ENCODE results near the gene CNKSR3.

Gene CNKSR3

DNA sequence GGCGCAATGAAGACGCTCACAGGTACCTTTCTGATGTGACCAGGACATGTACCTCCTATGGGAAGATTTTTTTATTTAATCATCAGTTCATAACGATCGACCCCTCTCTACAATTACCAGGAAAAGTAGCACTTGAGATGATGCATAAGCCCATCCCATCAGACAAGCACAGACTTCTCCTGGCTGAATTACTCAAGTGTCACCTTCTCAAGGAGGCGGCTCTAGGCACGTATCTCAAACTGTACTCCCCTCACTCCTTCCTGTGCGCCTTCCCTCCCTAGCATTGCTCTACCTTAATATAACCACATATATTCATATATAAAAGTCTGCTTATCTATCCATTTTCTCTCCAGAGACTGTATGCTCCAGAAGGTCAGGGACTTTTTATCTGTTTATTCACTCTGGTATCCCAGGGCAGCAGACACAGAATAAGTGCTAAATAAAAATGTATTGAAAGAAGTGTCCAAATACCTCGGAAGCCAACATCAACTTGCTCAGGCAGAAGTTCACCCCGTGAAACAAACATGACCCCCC lies 71.5 kb downstream of the CNKSR3 start:
- no peak for TF ChIP-seq POLR2AphosphoS5 (IDR thresholded peaks at IDR 0.05; ENCODE audit: low read depth, low read length)
- no peak for TF ChIP-seq SIN3A (IDR thresholded peaks at IDR 0.05; ENCODE audit: borderline replicate concordance, insufficient read depth, low read length)

DNA sequence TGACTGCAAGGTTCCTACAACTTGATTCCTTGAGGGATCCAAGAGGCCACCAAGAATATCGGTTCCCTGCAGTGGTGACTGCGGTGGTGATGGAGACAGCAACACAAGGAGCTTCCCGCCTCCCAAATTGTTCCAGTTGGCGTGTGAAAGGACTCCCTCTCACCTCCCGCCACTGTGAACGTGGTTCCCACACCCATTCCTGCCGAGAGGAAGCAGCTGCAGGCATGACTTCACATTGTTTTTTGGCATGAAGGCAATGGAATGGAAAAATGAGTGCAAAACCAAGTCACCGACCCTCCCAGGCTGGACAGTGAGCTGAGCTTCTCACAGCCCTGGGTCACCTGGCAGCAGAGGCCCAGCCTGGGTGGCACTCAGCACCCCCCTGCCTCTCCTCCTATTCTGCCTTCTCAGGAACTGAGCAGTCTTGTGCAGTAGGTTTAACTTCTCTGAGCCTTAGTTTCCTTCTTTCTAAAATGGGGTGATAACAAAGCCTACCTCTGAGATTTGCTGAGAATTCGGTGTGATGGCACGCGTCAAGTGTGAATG lies 75.0 kb downstream of the CNKSR3 start:
- TF ChIP-seq, protein P1, sequence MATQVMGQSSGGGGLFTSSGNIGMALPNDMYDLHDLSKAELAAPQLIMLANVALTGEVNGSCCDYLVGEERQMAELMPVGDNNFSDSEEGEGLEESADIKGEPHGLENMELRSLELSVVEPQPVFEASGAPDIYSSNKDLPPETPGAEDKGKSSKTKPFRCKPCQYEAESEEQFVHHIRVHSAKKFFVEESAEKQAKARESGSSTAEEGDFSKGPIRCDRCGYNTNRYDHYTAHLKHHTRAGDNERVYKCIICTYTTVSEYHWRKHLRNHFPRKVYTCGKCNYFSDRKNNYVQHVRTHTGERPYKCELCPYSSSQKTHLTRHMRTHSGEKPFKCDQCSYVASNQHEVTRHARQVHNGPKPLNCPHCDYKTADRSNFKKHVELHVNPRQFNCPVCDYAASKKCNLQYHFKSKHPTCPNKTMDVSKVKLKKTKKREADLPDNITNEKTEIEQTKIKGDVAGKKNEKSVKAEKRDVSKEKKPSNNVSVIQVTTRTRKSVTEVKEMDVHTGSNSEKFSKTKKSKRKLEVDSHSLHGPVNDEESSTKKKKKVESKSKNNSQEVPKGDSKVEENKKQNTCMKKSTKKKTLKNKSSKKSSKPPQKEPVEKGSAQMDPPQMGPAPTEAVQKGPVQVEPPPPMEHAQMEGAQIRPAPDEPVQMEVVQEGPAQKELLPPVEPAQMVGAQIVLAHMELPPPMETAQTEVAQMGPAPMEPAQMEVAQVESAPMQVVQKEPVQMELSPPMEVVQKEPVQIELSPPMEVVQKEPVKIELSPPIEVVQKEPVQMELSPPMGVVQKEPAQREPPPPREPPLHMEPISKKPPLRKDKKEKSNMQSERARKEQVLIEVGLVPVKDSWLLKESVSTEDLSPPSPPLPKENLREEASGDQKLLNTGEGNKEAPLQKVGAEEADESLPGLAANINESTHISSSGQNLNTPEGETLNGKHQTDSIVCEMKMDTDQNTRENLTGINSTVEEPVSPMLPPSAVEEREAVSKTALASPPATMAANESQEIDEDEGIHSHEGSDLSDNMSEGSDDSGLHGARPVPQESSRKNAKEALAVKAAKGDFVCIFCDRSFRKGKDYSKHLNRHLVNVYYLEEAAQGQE (IDR thresholded peaks at IDR 0.05; ENCODE audit: insufficient read depth in 1 of 2, low read depth in 2 of 2, low read length in 2 of 2), result no peak
- no peak for TF ChIP-seq SIN3A (IDR thresholded peaks at IDR 0.05; ENCODE audit: borderline replicate concordance, insufficient read depth, low read length)
- TF ChIP-seq TAF1 (IDR thresholded peaks at IDR 0.05; ENCODE audit: borderline replicate concordance, insufficient read depth, low read length), result no peak
- TF ChIP-seq FOXP2 (optimal IDR thresholded peaks at IDR 0.05; ENCODE audit: borderline replicate concordance, extremely low read depth, extremely low read length, insufficient read depth), result no peak
- no peak for TF ChIP-seq POLR2AphosphoS5 (IDR thresholded peaks at IDR 0.05; ENCODE audit: low read depth, low read length)

DNA sequence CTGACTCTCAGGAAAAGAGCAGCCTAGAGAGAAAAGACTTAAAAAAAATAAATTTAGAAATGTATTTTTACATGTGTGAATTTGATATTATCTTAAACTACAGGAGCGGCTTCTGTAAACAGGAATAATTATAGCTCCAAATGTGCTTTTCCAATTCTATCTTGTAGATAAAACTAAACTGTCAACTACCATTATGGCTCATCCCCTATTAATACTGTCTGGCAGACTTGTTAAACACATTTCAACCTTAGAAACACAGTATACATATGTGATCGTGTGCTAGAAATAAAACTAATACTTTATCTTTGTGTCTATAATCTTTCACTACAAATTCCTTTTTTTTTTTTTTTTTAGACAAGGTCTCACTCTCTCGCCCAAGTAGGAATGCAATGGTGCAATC lies 75.8 kb downstream of the CNKSR3 start:
- TF ChIP-seq POLR2AphosphoS5 (IDR thresholded peaks at IDR 0.05; ENCODE audit: low read depth, low read length), result no peak
- TF ChIP-seq SIN3A (IDR thresholded peaks at IDR 0.05; ENCODE audit: borderline replicate concordance, insufficient read depth, low read length), result no peak
- TF ChIP-seq, protein P1 (IDR thresholded peaks at IDR 0.05; ENCODE audit: insufficient read depth in 1 of 2, low read depth in 2 of 2, low read length in 2 of 2), result no peak
- no peak for TF ChIP-seq FOXP2 (optimal IDR thresholded peaks at IDR 0.05; ENCODE audit: borderline replicate concordance, extremely low read depth, extremely low read length, insufficient read depth)
- TF ChIP-seq TAF1 (IDR thresholded peaks at IDR 0.05; ENCODE audit: borderline replicate concordance, insufficient read depth, low read length), result no peak

DNA sequence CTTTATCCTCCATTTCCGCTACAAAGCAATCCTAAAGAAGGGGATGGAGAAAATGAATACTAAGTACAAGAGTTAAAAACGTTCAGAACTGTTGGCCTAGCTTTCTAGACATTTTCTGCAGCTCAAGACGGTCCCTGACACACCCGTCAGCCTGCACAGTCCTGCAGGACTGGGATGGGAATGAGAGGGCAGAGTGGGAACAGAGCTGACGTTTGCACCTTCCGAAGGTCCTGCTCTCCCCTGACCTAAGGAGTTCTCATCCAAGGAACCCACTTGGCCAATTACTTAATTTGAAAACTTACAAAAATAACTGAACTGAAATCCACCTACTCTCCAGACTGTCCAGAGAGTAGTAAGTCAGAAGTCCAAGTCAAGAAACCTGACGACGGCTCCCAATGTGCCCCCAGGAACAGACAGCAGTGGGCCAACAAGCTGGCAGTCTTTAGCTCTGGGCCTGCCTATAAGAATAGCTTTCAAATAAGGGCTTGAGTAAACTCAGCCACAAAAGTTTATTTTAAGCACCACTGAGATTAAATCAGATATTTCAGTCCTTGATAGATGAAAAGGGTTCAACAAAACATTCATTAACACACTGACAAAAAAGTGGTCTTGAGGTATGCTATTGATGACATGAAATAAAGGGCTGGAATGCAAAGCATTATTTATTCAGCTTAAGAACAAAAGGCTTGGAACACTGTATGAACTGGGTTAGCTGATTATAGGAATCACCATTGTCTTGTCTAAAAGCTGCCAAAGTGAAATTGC lies 76.8 kb downstream of the CNKSR3 start:
- TF ChIP-seq SIN3A (IDR thresholded peaks at IDR 0.05; ENCODE audit: borderline replicate concordance, insufficient read depth, low read length) (no peak), POLR2AphosphoS5 (IDR thresholded peaks at IDR 0.05; ENCODE audit: low read depth, low read length) (no peak)

DNA sequence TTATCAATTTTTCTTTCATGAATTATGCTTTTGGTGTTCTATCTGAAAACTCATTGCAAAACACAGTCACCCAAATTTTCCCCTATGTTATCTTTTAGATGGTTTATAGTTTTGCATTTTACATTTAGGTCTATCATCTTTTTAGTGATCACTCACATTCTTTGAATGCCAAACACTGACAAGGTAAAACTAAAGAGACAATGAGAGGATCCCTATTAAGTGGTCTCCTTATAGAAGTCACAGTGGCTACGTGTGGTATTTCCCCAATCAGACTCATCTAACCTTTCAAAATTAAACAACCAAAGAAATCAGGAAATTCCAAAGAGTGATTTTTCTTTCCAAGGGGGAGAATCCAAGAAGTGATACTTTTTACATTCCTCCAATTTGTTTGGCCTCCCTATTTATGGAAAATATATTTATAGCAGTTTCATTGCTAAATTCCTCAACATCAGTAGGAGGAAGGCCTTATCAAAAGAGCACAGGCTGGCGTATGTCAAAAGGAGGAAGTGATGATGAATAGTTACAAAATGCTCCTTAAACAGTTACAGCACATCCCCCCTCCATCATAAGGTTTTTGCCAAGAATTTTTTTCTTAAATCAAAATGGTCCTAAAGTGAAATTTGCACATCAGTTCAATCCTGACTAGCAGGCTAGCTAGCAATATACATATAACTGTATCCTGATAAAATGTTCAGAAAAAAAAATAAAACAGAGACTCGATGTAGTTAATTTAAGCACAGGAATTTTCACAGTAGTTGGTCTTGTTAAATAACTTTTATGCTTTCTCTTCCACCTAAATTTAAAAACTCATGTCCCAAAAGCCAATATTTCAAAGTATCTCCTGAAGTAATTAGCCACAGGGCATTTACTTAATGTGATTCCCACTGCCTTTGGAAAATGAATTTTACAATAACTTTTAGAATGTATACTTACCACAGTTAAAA lies 77.7 kb downstream of the CNKSR3 start:
- no peak for TF ChIP-seq FOXP2 (optimal IDR thresholded peaks at IDR 0.05; ENCODE audit: borderline replicate concordance, extremely low read depth, extremely low read length, insufficient read depth)
- TF ChIP-seq TAF1 (IDR thresholded peaks at IDR 0.05; ENCODE audit: borderline replicate concordance, insufficient read depth, low read length), result no peak
- no peak for TF ChIP-seq SIN3A (IDR thresholded peaks at IDR 0.05; ENCODE audit: borderline replicate concordance, insufficient read depth, low read length)
- TF ChIP-seq POLR2AphosphoS5 (IDR thresholded peaks at IDR 0.05; ENCODE audit: low read depth, low read length), result no peak

DNA sequence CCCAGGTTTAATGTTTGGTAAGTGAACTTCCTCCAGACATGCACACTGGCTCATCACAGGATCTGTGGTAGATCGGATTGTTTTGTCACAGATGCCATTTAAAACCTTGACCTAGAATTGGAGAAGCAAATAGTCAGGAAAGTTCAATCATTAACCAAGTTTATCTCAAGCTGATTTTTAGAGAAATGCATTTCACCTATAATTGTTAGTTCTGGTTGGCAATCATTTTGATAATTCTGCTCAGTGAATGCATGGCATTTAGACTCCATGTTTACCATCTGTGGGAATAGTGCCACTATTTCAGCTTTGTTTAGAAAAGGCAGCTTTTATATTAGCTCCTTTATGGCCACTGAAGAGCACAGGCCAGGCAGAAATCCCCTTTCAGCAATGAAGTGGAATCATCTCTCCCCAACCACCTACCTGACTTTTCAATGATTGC lies 80.0 kb downstream of the CNKSR3 start:
- TF ChIP-seq, protein P1 (IDR thresholded peaks at IDR 0.05; ENCODE audit: insufficient read depth in 1 of 2, low read depth in 2 of 2, low read length in 2 of 2), result no peak

Measured in PFSK-1 (cell line).